K562 (cell line): ENCODE data around the gene VPS18. TPM values are rescaled to one million over a fixed set of nuclear protein-coding genes. Genes with fewer than 3 reads are reported as not detected.
A peak's percentile ranks its signal among the peaks of the same experiment; 100 is the strongest.

Experiments used
- BHLHE40 ChIP-seq: IDR thresholded peaks from 2 replicates; pipeline ENCODE4 v1.6.1; 2011; ENCODE audit warnings: low read length, improper control_type of control experiment
- MGA ChIP-seq: fragments of 450-650 bp; IDR thresholded peaks from 2 replicates; pipeline ENCODE4 v1.6.1; 2016; ENCODE audit warnings: mild to moderate bottlenecking, moderate library complexity
- ZNF318 ChIP-seq, 2 experiments: fragments of 450-650 bp; IDR thresholded peaks; 2 replicates each; pipeline ENCODE4 v1.6.1; 2016; ENCODE audit warnings: mild to moderate bottlenecking in 2 of 2, borderline replicate concordance in 1 of 2, low read depth in 1 of 2, moderate library complexity in 1 of 2
- ZNF740 ChIP-seq, 3 experiments: fragments of 200-800 bp in 1 of 3; sonication (Bioruptor generic) in 1 of 3; sonication (generic) in 1 of 3; formaldehyde crosslinking in 1 of 3; IDR thresholded peaks; 2 replicates each; pipeline versions ENCODE4 v1.6.1 to v1.8.0; 2016 to 2022; ENCODE audit warnings: mild to moderate bottlenecking in 2 of 3, missing compliant biosample characterization in 2 of 3, missing genetic modification characterization in 2 of 3, missing genetic modification reagents in 1 of 3
- polyA plus RNA-seq, 8 experiments: library from polyadenylated mRNA; depleted of rRNA in 4 of 8; stranded (reverse) in 5 of 8; unstranded in 3 of 8; fragments of >200 nt; fragmentation: Nextera tagmentation in 2 of 8; fragmentation: Illumina TruSeq in 1 of 8; extraction: Ambion mirVana in 2 of 8; extraction: Trizol in 1 of 8; gene quantifications; 2 replicates each; pipeline versions ENCODE4 v1.2.1 to v1.2.3, GENCODE V29; 2011 to 2014; ENCODE audit warnings: inconsistent platforms in 1 of 8, missing spikeins in 1 of 8
- total RNA-seq, 7 experiments: library from RNA; depleted of rRNA in 6 of 7; stranded (reverse); fragments of >200 nt in 6 of 7; fragmentation: Illumina TruSeq in 2 of 7; extraction: Trizol in 2 of 7; gene quantifications; 2 replicates each; pipeline versions ENCODE4 v1.2.1 to v1.2.3, GENCODE V29; 2011 to 2021; ENCODE audit warnings: low replicate concordance in 1 of 7

The VPS18 gene
- total and polyA plus RNA-seq, 9 of the 15 experiments (the other 6 are each of a cell fraction or from before 2014, with no cell fraction given): 0.73 to 19.9 (median 8.5) TPM

- TF ChIP-seq MGA (peak; percentile 64), ZNF740 (CRISPR knock-in tag; IDR thresholded peaks at IDR 0.05) (0 out of 2 replicates have a peak, but pooled peaks have one; percentile 34), ZNF740 (tag; IDR thresholded peaks at IDR 0.05) (no peak), ZNF318 (IDR thresholded peaks at IDR 0.05; ENCODE audit: borderline replicate concordance in 1 of 2, low read depth in 1 of 2) (no peak), BHLHE40 (peak; percentile 73)
These were observed 34.9 kb upstream of the VPS18 start (continued) for GRCh38 chr15:40859206-40859851.
